Measurements from ENCODE around the gene SKI. TPM values are rescaled to one million over a fixed set of nuclear protein-coding genes. Genes with fewer than 3 reads are reported as not detected.

Gene SKI
- polyA plus RNA-seq, 3 donors, result 0.20 to 6.6 (median 0.25) TPM

GRCh38 chr1:2194898-2195673 is 33.0 kb upstream of the SKI start:
- H3K4me1 ChIP-seq (ENCODE audit: control insufficient read depth in 1 of 2, insufficient read depth in 2 of 2, low read length in 2 of 2), result peaks cover 39 to 47% of the 10 kb centered on the region in 2 donors
- peak overlapping the region; percentile 54 to 92 (median 61) for H3K4me3 ChIP-seq (replicated peaks in 1 of 3; ENCODE audit: low read depth in 2 of 3, low read length in 3 of 3)

GRCh38 chr1:2195785-2196184 is 32.3 kb upstream of the SKI start:
- no peak overlapping the region for H3K27ac Mint-ChIP-seq
- Histone ChIP-seq H2AFZ (ENCODE audit: insufficient read depth, low read depth, low read length, poor library complexity, severe bottlenecking) (peak overlapping the region; percentile 96), H3K27me3 (ENCODE audit: control insufficient read depth in 2 of 2, insufficient read depth in 2 of 2, low read length in 2 of 2) (no peaks in the 10 kb centered on the region), H3K36me3 (replicated peaks in 1 of 2; ENCODE audit: control insufficient read depth in 1 of 2, insufficient read depth in 2 of 2, low read length in 2 of 2) (no peaks in the 10 kb centered on the region), H3K9me3 (replicated peaks in 1 of 2; ENCODE audit: control insufficient read depth in 1 of 2, insufficient read depth in 1 of 2, low read length in 2 of 2) (no peaks in the 10 kb centered on the region), H3K4me2 (replicated peaks; ENCODE audit: extremely low read depth, low read length, poor library complexity, severe bottlenecking) (no peak overlapping the region), H3K27ac (ENCODE audit: low read depth in 1 of 2, low read length in 2 of 2) (no peak overlapping the region), H3K9ac (ENCODE audit: insufficient read depth, low read length, poor library complexity, severe bottlenecking) (no peak overlapping the region), H3K4me1 (ENCODE audit: control insufficient read depth in 1 of 2, insufficient read depth in 2 of 2, low read length in 2 of 2) (peaks cover 33 to 41% of the 10 kb centered on the region in 2 donors), H4K20me1 (ENCODE audit: insufficient read depth, low read length) (no peaks in the 10 kb centered on the region), H3K4me3 (replicated peaks in 1 of 3; ENCODE audit: low read depth in 2 of 3, low read length in 3 of 3) (no peak overlapping the region), H3K79me2 (ENCODE audit: insufficient read depth, low read length) (peaks cover 18% of the 10 kb centered on the region)
- H3K4me1 Mint-ChIP-seq, result peaks cover 23% of the 10 kb centered on the region
- WGBS (ENCODE audit: insufficient coverage), result 81% methylated on average over 10 of the region's 11 CpGs
- peaks cover 0 to 3% (median 1%) of the 10 kb centered on the region in 3 donors for H3K27me3 Mint-ChIP-seq (ENCODE audit: low read depth in 3 of 3)
- intact Hi-C loops (cut with micrococcal nuclease), result loop anchor here (1.0 to 10.0 kb wide), 6 partner anchors 63 to 392 kb away; partner anchors contain the start of gene PRXL2B (in 1 of the 2)
- no peak overlapping the region for H3K4me3 Mint-ChIP-seq
- no peaks in the 10 kb centered on the region for H3K9me3 Mint-ChIP-seq
- TF ChIP-seq CTCF (IDR thresholded peaks at IDR 0.05), result no peak
- DNase-seq, result no peak
- peaks cover 3 to 4% of the 10 kb centered on the region in 2 donors for H3K36me3 Mint-ChIP-seq

More at GRCh38 chr1:2194898-2195673, 33.0 kb upstream of the SKI start:
- Histone ChIP-seq H2AFZ (ENCODE audit: insufficient read depth, low read depth, low read length, poor library complexity, severe bottlenecking) (peak overlapping the region; percentile 96), H3K27ac (ENCODE audit: low read depth in 1 of 2, low read length in 2 of 2) (peak overlapping the region; percentile 69 to 89), H4K20me1 (ENCODE audit: insufficient read depth, low read length) (no peaks in the 10 kb centered on the region), H3K79me2 (ENCODE audit: insufficient read depth, low read length) (peaks cover 25% of the 10 kb centered on the region), H3K27me3 (ENCODE audit: control insufficient read depth in 2 of 2, insufficient read depth in 2 of 2, low read length in 2 of 2) (no peaks in the 10 kb centered on the region), H3K9ac (ENCODE audit: insufficient read depth, low read length, poor library complexity, severe bottlenecking) (peak overlapping the region; percentile 76), H3K4me2 (replicated peaks; ENCODE audit: extremely low read depth, low read length, poor library complexity, severe bottlenecking) (peak overlapping the region; percentile 100), H3K36me3 (replicated peaks in 1 of 2; ENCODE audit: control insufficient read depth in 1 of 2, insufficient read depth in 2 of 2, low read length in 2 of 2) (no peaks in the 10 kb centered on the region), H3K9me3 (replicated peaks in 1 of 2; ENCODE audit: control insufficient read depth in 1 of 2, insufficient read depth in 1 of 2, low read length in 2 of 2) (no peaks in the 10 kb centered on the region)
- Mint-ChIP-seq H3K27ac (peak overlapping the region; percentile 76 to 95 (median 90)), H3K9me3 (no peaks in the 10 kb centered on the region), H3K4me1 (peaks cover 28% of the 10 kb centered on the region), H3K4me3 (peak overlapping the region; percentile 78 to 84), H3K27me3 (ENCODE audit: low read depth in 3 of 3) (peaks cover 0 to 3% (median 1%) of the 10 kb centered on the region in 3 donors), H3K36me3 (peaks cover 3 to 6% of the 10 kb centered on the region in 2 donors)
- intact Hi-C loops (cut with micrococcal nuclease), result loop anchor here (1.0 to 10.0 kb wide), 7 partner anchors 62 to 392 kb away; partner anchors contain the start of gene PRXL2B (in 1 of the 2)
- WGBS (ENCODE audit: insufficient coverage), result under 1% methylated on average over 34 of the region's 35 CpGs
- DNase-seq, result peak; percentile 77 to 85 (median 84)
- peak; percentile 99 for TF ChIP-seq CTCF (IDR thresholded peaks at IDR 0.05)

All from CD14-positive monocyte (primary cell).